GM21526 (cell line): ENCODE measurements around the gene SLC43A3.

ENCODE experiments used
- ATAC-seq: cut with Tn5 transposase; IDR thresholded peaks from one replicate; pipeline ENCODE4 v1.9.1; 2021; ENCODE audit warnings: moderate library complexity; ENCODE audit not compliant: unreplicated experiment, low FRiP score

The SLC43A3 gene

DNA sequence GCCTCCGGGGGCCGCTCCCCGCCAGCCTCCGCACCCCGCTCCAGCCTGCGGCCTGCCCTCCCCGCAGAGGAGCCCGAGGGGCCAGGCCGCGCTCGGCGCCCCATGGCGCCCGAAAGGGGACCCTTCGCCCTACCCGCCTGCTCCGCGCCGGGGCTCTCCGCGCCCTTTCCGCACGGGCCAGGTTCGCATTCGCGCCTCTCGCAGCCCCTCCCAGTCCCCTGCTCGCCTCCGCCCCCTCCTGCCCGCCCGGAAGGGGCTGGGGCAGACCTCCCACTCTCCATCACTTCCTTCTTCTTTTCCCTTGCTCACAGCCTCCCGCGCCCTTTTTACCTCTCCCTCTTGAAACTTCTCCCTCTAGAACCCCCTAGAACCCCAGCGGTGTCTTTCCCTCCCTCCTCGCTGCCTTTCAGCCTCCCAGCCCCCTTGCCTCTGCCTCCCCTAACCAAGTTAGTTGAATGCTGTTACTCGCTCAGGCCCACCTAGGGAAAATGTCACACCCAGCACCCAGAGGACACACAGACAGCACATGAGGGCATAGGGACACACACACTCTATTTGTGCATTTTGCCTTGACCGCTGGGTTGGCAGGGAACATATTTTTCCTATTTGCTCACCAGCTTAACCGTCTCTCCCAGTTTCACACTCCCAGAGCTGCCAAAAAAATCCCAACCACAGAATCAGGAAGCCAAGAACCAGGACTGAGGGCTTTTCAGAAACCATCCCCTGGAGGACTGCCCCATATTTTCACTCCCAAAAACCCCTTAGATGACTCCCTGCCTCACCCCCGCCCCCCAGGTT, at the start of gene SLC43A3:
Gene SLC43A3 (minus strand): TSS at position 193 of the 798 bp plus-strand sequence. CDS start 949 bp downstream, outside the sequence.
- ATAC-seq: peak; percentile 67

DNA sequence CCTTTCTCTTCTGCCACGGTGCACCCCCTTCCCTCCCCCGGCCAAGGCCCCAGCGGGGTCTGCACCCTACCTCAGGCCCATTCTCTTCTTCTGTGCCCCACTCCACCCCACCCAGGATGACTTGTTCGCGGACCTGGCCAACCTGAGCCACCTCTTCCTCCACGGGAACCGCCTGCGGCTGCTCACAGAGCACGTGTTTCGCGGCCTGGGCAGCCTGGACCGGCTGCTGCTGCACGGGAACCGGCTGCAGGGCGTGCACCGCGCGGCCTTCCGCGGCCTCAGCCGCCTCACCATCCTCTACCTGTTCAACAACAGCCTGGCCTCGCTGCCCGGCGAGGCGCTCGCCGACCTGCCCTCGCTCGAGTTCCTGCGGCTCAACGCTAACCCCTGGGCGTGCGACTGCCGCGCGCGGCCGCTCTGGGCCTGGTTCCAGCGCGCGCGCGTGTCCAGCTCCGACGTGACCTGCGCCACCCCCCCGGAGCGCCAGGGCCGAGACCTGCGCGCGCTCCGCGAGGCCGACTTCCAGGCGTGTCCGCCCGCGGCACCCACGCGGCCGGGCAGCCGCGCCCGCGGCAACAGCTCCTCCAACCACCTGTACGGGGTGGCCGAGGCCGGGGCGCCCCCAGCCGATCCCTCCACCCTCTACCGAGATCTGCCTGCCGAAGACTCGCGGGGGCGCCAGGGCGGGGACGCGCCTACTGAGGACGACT, 49.3 kb upstream of the SLC43A3 start:
- ATAC-seq: no peak

DNA sequence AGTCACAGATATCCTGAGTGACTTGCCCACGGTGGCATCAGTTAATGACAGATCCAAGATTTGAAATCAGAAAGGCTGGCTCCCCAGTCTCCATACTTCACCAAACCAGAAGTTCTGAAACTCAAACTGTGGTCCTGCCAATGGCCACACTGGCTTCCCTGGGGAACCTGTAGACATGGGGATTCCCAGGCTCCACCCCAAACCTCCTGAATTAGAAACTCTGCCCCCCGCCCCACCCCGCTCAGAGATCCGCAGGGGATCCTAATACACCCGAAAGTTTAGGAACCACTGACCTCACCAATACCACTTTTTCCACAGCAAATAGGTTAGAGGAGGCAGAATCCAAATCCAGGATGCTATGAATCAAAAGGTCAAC, 48.7 kb upstream of the SLC43A3 start:
- ATAC-seq: no peak

DNA sequence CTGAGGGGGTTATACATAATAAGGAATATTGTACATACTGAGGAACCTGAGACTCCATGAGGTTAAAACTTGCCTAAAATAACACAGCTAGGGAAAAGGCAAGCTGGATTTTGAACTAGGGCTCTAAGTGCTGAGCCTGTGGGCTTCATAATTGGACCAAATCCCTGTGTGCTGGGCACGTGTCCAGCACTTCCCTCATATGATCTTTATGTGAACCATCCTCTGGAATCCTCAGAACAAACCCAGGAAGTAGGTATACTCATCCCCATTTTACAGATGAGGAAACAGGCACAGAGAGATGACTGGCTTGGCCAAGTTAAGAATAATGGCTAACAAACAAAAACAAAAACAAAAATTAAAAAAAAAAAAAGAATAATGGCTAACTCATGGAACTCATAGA, 48.3 kb upstream of the SLC43A3 start:
- no peak for ATAC-seq

DNA sequence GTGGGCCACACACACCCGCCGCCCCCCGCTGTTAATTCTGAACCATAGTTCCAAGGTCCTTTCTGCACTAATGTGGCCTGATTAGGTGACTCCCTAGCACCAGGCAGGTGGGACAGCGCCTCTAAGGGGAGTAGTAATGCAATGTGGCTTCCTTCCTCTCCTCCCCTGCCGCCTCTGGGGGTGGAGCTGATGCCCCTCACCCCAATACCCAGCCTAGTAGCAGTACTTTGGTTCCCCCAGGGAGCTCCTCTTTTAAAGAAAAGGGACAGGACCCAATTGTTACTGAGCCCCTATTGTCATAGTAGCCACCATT, 47.8 kb upstream of the SLC43A3 start:
- no peak for ATAC-seq

- ATAC-seq: no peak
Observed at GRCh38 chr11:57474017-57474802, 47.3 kb upstream of the SLC43A3 start.

DNA sequence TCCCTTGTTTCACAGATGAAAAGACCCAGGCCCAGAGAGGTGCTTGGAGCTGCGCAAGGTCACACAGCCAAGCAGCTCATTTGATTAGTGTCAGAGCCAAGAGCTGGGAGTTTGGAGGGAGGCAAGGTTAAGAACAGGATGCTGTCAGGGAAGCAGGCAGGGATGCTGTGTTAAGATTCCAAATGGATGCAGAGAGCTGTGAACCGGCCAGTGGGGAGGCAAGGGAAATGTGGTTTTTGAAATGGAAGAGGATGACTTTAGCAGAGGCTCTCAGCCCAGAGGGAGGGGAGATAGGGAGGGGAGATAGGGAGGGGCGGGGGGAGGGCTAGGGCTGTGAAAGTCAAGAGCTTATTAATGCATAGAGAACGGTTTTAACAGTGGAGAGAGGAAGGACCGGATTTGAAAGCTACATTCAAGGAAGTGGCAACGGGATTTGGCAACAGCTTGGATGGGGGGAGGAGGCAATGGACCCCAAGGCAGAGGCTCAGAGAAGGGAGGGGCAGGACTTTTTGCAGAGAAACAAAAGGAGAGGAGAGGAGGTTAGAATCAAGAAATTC, 46.4 kb upstream of the SLC43A3 start:
- no peak for ATAC-seq

DNA sequence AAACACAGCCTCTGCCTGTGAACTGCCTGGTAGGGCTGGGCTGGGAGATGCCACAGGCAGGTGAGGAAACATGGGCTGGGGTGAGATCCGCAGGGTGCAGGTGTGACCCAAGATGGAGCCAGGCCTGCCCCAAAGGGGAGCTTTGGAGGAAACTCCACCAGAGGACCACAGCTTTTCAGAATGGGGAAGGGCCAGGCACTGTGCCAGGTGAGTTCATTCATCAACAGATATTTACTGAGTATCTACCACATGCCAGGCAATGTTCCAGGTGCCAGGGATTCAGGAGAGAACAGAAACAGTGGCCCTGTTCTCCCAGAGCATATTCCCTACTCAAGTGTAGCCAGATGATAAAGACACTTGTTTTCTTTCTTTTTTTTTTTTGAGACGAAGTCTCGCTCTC, 44.6 kb upstream of the SLC43A3 start:
- no peak for ATAC-seq

GRCh38 chr11:57469268-57469667, 42.3 kb upstream of the SLC43A3 start:
- ATAC-seq: no peak

- no peak for ATAC-seq
Observed at GRCh38 chr11:57468276-57468675, 41.4 kb upstream of the SLC43A3 start.

DNA sequence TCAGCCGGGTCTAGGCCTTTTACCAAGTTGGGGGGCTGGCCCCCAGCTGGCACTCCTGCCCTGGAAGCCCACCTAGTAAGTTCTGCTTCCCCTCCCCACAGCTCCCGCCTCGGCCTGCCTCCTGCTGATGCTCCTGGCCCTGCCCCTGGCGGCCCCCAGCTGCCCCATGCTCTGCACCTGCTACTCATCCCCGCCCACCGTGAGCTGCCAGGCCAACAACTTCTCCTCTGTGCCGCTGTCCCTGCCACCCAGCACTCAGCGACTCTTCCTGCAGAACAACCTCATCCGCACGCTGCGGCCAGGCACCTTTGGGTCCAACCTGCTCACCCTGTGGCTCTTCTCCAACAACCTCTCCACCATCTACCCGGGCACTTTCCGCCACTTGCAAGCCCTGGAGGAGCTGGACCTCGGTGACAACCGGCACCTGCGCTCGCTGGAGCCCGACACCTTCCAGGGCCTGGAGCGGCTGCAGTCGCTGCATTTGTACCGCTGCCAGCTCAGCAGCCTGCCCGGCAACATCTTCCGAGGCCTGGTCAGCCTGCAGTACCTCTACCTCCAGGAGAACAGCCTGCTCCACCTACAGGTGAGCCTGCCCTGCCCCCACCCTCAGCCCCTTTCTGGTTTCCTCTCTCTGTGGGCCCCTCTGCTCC, 40.7 kb upstream of the SLC43A3 start:
- no peak for ATAC-seq

DNA sequence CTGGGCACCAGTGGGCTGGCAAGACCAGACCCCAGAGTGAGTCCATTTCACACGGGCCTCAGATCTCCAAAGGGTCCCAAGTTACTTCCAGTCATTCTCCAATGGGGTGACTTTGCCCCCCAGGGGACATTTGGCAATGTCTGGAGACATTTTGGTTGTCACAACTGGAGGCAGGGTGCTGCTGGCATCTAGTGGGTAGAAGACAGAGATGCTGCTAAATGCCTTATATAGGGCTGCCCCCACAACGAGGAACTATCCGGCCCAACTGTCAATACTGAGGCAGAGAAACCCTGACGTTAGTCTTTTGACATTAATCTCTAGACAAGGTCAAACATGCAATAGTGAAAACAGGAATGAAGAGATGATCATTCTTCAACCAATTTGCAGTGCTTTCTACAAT, 39.8 kb upstream of the SLC43A3 start:
- ATAC-seq: no peak

GRCh38 chr11:57464539-57465181, 37.7 kb upstream of the SLC43A3 start:
- ATAC-seq: no peak

DNA sequence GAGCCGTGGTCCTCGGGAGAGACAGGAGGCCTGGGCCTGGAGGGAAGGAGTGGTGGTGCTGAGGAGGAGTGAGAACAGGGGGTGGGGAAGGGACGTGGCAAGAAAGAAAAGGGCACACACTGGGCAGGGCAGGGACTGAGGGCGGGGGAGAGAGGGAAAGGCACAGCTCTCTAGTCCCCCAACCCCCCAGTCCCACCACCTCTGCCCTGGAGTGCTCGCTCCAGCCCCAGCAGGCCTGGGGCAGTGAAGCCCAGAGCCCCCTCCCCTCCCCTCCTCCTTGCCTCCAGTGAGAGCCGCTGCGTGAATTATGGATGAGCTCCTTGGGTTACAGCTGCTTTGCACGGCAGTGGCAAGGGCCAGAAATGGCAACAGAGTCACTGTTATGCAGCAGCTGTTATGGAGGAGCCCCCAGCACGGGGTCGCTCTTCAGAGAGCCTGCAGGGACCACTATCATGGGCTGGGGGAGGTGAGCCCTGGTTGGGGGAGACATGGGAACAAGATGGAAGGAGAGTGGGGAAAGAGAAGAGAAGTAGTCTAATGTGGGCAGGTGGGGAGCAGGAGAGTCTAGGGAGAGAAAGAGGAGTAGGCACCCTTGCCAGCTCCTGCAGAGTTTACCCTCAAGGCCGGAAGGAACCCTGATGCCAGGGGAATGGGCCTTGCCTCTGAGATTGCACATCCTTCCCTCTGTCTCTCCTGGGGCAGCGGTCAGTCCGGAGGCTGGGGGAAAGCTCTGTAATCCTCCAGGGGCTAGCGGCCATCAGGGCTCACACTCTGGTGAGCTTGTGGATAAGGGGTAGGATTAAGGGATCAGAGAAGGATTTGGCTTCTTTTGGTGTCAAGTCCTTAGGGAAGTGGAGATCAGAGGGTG, 37.0 kb upstream of the SLC43A3 start:
- ATAC-seq: no peak

DNA sequence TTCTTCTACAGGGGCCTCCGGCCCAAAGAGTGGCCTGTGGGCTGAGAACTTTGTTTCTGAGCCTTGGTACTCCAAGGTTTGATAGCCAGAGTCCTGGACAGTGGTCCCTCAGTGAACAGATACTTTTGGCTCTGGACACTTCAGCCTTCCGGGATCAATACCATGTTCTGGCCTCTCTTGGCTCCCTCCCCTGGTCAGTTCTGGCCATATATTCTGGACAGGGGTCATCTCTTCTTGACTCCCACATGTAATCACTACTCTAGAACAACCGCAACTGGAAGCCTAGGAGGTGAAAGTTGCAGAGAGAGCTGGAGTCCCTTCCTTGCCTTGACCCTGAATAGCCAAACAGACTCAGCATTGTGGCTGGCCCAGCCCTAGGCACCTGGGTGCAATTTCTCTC, 35.7 kb upstream of the SLC43A3 start:
- ATAC-seq: no peak

DNA sequence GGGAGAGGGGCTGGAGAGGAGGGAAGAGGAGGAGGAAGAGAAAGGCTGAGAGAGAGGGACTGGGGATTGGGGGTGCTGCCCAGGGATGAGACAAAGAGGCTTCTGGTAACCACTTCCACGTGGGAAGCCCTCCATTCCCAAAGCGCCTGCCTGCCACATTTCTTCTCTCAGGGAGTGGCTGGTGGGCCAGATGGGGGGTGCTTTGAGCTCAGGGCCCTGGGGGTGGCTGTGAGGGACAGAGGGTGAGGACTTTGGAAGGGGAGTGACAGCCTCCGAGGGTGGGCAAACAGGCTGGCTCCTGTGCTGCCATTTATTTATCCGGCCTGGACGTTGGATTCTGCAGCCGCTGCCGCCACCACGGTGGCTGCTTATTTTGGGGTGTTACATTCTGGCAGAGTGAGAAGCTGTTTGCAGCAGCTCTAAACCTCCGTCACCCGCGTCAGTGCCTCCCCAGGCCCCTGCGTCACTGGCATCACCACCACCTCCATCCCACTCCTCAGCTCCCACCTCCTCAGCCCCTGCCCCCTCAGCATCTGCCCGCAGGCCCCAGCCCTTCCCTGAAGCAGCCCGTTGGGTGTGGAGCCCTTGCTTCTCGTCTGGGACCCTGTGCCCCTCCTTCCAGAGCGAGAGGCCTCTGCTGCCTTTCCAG, 35.0 kb upstream of the SLC43A3 start:
- ATAC-seq: no peak

DNA sequence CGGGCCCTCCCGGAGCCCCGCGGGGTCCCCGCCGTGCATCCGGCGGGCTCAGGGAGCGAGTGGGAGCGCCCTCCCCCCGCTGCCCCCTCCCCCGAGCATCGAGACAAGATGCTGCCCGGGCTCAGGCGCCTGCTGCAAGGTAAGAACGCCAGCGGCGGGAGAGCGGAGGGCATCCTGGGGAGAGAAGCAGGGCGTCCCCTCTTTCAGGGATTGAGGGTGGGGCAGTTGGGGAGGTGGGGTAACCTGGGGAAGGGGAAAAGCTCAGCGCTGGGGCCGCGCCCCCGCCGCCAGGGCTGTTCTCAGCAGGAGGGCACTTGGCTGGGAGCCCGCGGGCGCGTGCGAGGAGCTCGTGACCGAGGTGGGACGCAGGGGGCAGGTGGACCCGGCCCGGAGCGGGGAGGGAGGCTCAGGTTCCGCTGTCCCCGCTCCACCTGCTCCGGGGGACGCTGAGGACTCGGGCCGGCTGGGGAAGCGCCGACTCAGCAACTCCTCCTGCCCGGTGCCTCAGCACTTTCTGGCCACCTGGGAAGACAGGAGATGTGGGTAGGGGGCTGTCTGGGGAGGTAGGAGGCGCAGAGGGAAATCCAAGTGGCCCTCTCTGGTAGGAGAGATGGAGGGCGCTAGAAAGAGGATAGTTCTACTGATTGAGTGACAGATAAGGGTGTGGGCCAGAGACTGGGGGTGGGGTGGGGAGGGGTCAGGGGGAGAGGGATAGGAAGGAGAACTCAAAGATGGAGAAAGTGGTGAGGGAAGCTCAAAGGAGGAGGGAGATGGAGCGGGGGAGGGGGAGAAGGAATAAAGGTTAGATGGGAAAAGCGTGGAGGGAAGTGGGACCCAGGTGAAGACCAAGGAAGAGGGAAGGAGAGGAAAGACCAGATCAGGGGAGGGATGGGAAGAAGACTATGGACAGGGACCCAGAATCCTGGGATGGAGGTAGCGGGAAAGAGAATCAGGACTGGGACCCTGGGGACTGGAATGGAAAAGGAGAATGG, 34.1 kb upstream of the SLC43A3 start:
- no peak for ATAC-seq
